Neural progenitor cell (in vitro differentiated cells): ENCODE results near the gene NFASC. TPM values are rescaled to one million over a fixed set of nuclear protein-coding genes. Genes with fewer than 3 reads are reported as not detected.

Experiments used
- DNase-seq: peaks from one replicate; pipeline ENCODE4 v3.0.0-alpha.2; 2016; ENCODE audit warnings: low spot score
- H2AFZ ChIP-seq: fragments of 200-600 bp; sonication (generic); replicated peaks from 2 replicates; pipeline ENCODE4 v1.6.1; 2016; ENCODE audit warnings: antibody characterized with exemption
- H3F3A ChIP-seq: fragments of 200-600 bp; sonication (generic); 2 replicates; pipeline ENCODE4 v1.6.1; 2016; ENCODE audit warnings: antibody characterized with exemption, low read depth
- H3K27ac ChIP-seq: fragments of 200-600 bp; sonication (generic); 2 replicates; pipeline ENCODE4 v1.5.1; 2016; ENCODE audit warnings: mild to moderate bottlenecking
- H3K27me3 ChIP-seq: fragments of 200-600 bp; sonication (generic); 2 replicates; pipeline ENCODE4 v1.6.1; 2016; ENCODE audit warnings: mild to moderate bottlenecking, moderate library complexity
- H3K36me3 ChIP-seq: fragments of 200-600 bp; sonication (generic); 2 replicates; pipeline ENCODE4 v1.5.1; 2016
- H3K4me1 ChIP-seq: fragments of 200-600 bp; sonication (generic); 2 replicates; pipeline ENCODE4 v1.6.1; 2016; ENCODE audit warnings: mixed run types
- H3K4me2 ChIP-seq: fragments of 200-600 bp; sonication (generic); 2 replicates; pipeline ENCODE4 v1.6.1; 2016
- H3K4me3 ChIP-seq: fragments of 200-600 bp; sonication (generic); 2 replicates; pipeline ENCODE4 v1.5.1; 2016
- H3K79me2 ChIP-seq: fragments of 200-600 bp; sonication (generic); 2 replicates; pipeline ENCODE4 v1.6.1; 2016; ENCODE audit warnings: low read depth
- H3K9ac ChIP-seq: fragments of 200-600 bp; sonication (generic); 2 replicates; pipeline ENCODE4 v1.6.1; 2016
- H3K9me3 ChIP-seq: fragments of 200-600 bp; sonication (generic); 2 replicates; pipeline ENCODE4 v1.5.1; 2016; ENCODE audit warnings: low read depth
- H4K20me1 ChIP-seq: fragments of 200-600 bp; sonication (generic); 2 replicates; pipeline ENCODE4 v1.6.1; 2016; ENCODE audit warnings: low read depth
- H3K27ac Mint-ChIP-seq: 3 replicates; pipeline ENCODE4 v1.8.0; 2021; ENCODE audit warnings: mixed read lengths
- H3K27me3 Mint-ChIP-seq: 2 replicates; pipeline ENCODE4 v1.8.0; 2022; ENCODE audit warnings: low read depth, mild to moderate bottlenecking, inconsistent platforms, moderate library complexity, mixed read lengths; ENCODE audit not compliant: insufficient read depth
- H3K36me3 Mint-ChIP-seq: 3 replicates; pipeline ENCODE4 v1.8.0; 2021; ENCODE audit warnings: mixed read lengths
- H3K4me1 Mint-ChIP-seq: 3 replicates; pipeline ENCODE4 v1.8.0; 2021; ENCODE audit warnings: mixed read lengths
- H3K4me3 Mint-ChIP-seq: 3 replicates; pipeline ENCODE4 v1.8.0; 2021; ENCODE audit warnings: mild to moderate bottlenecking, moderate library complexity, mixed read lengths
- H3K9me3 Mint-ChIP-seq: 3 replicates; pipeline ENCODE4 v1.8.0; 2020; ENCODE audit warnings: mixed read lengths
- EZH2 ChIP-seq: fragments of 200-600 bp; sonication (generic); IDR thresholded peaks from 2 replicates; pipeline ENCODE4 v1.6.1; 2017; ENCODE audit warnings: antibody characterized with exemption, mild to moderate bottlenecking, moderate library complexity
- EZH2phosphoT487 ChIP-seq: fragments of 200-600 bp; sonication (generic); IDR thresholded peaks from 2 replicates; pipeline ENCODE4 v1.6.1; 2017; ENCODE audit warnings: antibody characterized with exemption
- total RNA-seq: library from RNA; depleted of rRNA; stranded (reverse); fragments of >200 nt; gene quantifications from 2 replicates; pipeline ENCODE4 v1.2.3, GENCODE V29; 2015; ENCODE audit warnings: low replicate concordance
- TF ChIP-seq, protein P1 (sequence below): fragments of 200-600 bp; sonication (generic); IDR thresholded peaks from 2 replicates; pipeline ENCODE4 v1.5.1; 2017; ENCODE audit warnings: antibody characterized with exemption, mild to moderate bottlenecking

The NFASC gene
- total RNA-seq, 1 donor from 2014 or later = 2.5 TPM

- peaks cover 3% of the 10 kb centered on the region for H3K36me3 Mint-ChIP-seq
- Histone ChIP-seq H4K20me1 (no peaks in the 10 kb centered on the region), H3K27me3 (peaks cover under 1% of the 10 kb centered on the region), H3K9ac (no peak overlapping the region), H3K27ac (no peak overlapping the region), H3K4me2 (no peak overlapping the region), H3K4me3 (no peak overlapping the region), H3F3A (no peaks in the 10 kb centered on the region), H3K36me3 (no peaks in the 10 kb centered on the region), H3K4me1 (peaks cover 3% of the 10 kb centered on the region), H2AFZ (no peak overlapping the region), H3K9me3 (no peaks in the 10 kb centered on the region), H3K79me2 (no peaks in the 10 kb centered on the region)
- DNase-seq = peak; percentile 77
- no peak overlapping the region for H3K4me3 Mint-ChIP-seq
- H3K27ac Mint-ChIP-seq = peak overlapping the region; percentile 79
- H3K27me3 Mint-ChIP-seq = peaks cover 19% of the 10 kb centered on the region
- peaks cover 16% of the 10 kb centered on the region for H3K4me1 Mint-ChIP-seq
- TF ChIP-seq, protein P1, sequence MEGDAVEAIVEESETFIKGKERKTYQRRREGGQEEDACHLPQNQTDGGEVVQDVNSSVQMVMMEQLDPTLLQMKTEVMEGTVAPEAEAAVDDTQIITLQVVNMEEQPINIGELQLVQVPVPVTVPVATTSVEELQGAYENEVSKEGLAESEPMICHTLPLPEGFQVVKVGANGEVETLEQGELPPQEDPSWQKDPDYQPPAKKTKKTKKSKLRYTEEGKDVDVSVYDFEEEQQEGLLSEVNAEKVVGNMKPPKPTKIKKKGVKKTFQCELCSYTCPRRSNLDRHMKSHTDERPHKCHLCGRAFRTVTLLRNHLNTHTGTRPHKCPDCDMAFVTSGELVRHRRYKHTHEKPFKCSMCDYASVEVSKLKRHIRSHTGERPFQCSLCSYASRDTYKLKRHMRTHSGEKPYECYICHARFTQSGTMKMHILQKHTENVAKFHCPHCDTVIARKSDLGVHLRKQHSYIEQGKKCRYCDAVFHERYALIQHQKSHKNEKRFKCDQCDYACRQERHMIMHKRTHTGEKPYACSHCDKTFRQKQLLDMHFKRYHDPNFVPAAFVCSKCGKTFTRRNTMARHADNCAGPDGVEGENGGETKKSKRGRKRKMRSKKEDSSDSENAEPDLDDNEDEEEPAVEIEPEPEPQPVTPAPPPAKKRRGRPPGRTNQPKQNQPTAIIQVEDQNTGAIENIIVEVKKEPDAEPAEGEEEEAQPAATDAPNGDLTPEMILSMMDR = peak; percentile 90
- no peak for TF ChIP-seq EZH2
- H3K9me3 Mint-ChIP-seq = no peaks in the 10 kb centered on the region
Observed at GRCh38 chr1:204975568-204976235, 105.0 kb downstream of the NFASC start.

DNA sequence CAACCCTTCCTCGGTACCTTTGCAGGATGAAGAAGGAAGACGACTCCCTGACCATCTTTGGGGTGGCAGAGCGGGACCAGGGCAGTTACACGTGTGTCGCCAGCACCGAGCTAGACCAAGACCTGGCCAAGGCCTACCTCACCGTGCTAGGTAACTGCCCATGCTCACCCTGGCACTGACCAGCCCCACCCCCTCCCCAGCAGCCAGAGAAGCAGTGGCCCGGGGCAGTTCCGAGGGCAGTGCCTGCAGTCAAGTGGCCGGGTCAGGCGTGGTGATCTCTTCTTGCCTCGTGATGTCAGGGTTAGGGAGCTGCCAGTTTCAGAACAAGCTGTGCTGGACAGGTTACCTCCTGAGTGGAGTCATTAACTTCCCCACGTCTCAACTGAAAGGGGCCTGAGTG is 106.0 kb downstream of the NFASC start:
- Mint-ChIP-seq H3K36me3 (peaks cover 3% of the 10 kb centered on the region), H3K27ac (no peak overlapping the region), H3K4me1 (peaks cover 16% of the 10 kb centered on the region), H3K9me3 (peaks cover 2% of the 10 kb centered on the region), H3K4me3 (no peak overlapping the region), H3K27me3 (peaks cover 22% of the 10 kb centered on the region)
- Histone ChIP-seq H3K27me3 (peaks cover 5% of the 10 kb centered on the region), H4K20me1 (no peaks in the 10 kb centered on the region), H3K27ac (no peak overlapping the region), H3K9ac (no peak overlapping the region), H3K36me3 (no peaks in the 10 kb centered on the region), H3K4me1 (peaks cover 2% of the 10 kb centered on the region), H3K4me3 (no peak overlapping the region), H2AFZ (no peak overlapping the region), H3K79me2 (no peaks in the 10 kb centered on the region), H3F3A (no peaks in the 10 kb centered on the region), H3K9me3 (no peaks in the 10 kb centered on the region), H3K4me2 (no peak overlapping the region)
- DNase-seq = no peak
- TF ChIP-seq EZH2 = no peak
- TF ChIP-seq, protein P1 = no peak
- TF ChIP-seq EZH2phosphoT487 = no peak

GRCh38 chr1:204977318-204977717 is 106.7 kb downstream of the NFASC start:
- Mint-ChIP-seq H3K9me3 (peaks cover 2% of the 10 kb centered on the region), H3K4me3 (peak overlapping the region; percentile 36), H3K27ac (no peak overlapping the region), H3K4me1 (peaks cover 15% of the 10 kb centered on the region), H3K27me3 (peaks cover 24% of the 10 kb centered on the region), H3K36me3 (peaks cover 5% of the 10 kb centered on the region)
- Histone ChIP-seq H2AFZ (no peak overlapping the region), H3K9me3 (no peaks in the 10 kb centered on the region), H4K20me1 (no peaks in the 10 kb centered on the region), H3K4me2 (no peak overlapping the region), H3K27ac (no peak overlapping the region), H3K4me3 (no peak overlapping the region), H3K79me2 (no peaks in the 10 kb centered on the region), H3K4me1 (no peaks in the 10 kb centered on the region), H3K27me3 (peaks cover 5% of the 10 kb centered on the region), H3K9ac (no peak overlapping the region), H3F3A (no peaks in the 10 kb centered on the region), H3K36me3 (no peaks in the 10 kb centered on the region)
- DNase-seq = no peak
- TF ChIP-seq EZH2phosphoT487 (no peak), EZH2 (no peak)
- TF ChIP-seq, protein P1 = no peak
